Measurements from ENCODE around the gene MID2.
"Not testable (repeated sequence)": the region's sequence is repeated elsewhere in the genome, so short reads cannot be mapped to it uniquely, and the experiment has no call there.

The MID2 gene

GRCh38 chrX:107842715-107843400 lies 17.2 kb downstream of the MID2 start:
- DNase-seq (ENCODE audit: low read depth): no peak

GRCh38 chrX:107845625-107846024 lies 20.0 kb downstream of the MID2 start:
- no peak for DNase-seq (ENCODE audit: low read depth)

GRCh38 chrX:107848591-107848990 lies 22.9 kb downstream of the MID2 start:
- DNase-seq (ENCODE audit: low read depth): no peak

- no peak for DNase-seq (ENCODE audit: low read depth)
Measured at GRCh38 chrX:107849747-107850421, 24.2 kb downstream of the MID2 start.

- DNase-seq (ENCODE audit: low read depth): no peak
Measured at GRCh38 chrX:107850422-107850765, 24.7 kb downstream of the MID2 start.

GRCh38 chrX:107851215-107851614 lies 25.5 kb downstream of the MID2 start:
- no peak for DNase-seq (ENCODE audit: low read depth)

- DNase-seq (ENCODE audit: low read depth): not testable (repeated sequence)
Measured at GRCh38 chrX:107851665-107852064, 26.0 kb downstream of the MID2 start.

- no peak for DNase-seq (ENCODE audit: low read depth)
Measured at GRCh38 chrX:107856289-107856688, 30.6 kb downstream of the MID2 start.

GRCh38 chrX:107857041-107857440 lies 31.4 kb downstream of the MID2 start:
- not testable (repeated sequence) for DNase-seq (ENCODE audit: low read depth)

- no peak for DNase-seq (ENCODE audit: low read depth)
Measured at GRCh38 chrX:107857837-107858236, 32.2 kb downstream of the MID2 start.

GRCh38 chrX:107861056-107861455 lies 35.4 kb downstream of the MID2 start:
- DNase-seq (ENCODE audit: low read depth): no peak

GRCh38 chrX:107871136-107871535 lies 45.5 kb downstream of the MID2 start:
- no peak for DNase-seq (ENCODE audit: low read depth)

GRCh38 chrX:107878106-107878505 lies 52.4 kb downstream of the MID2 start:
- DNase-seq (ENCODE audit: low read depth): no peak

- no peak for DNase-seq (ENCODE audit: low read depth)
Measured at GRCh38 chrX:107880054-107880610, 54.5 kb downstream of the MID2 start.

GRCh38 chrX:107894038-107894437 lies 68.4 kb downstream of the MID2 start:
- DNase-seq (ENCODE audit: low read depth): peak; percentile 13

GRCh38 chrX:107902721-107903120 lies 77.1 kb downstream of the MID2 start:
- DNase-seq (ENCODE audit: low read depth): no peak

- no peak for DNase-seq (ENCODE audit: low read depth)
Measured at GRCh38 chrX:107905366-107905765, 79.7 kb downstream of the MID2 start.

- no peak for DNase-seq (ENCODE audit: low read depth)
Measured at GRCh38 chrX:107924136-107924746, 98.6 kb downstream of the MID2 start.

- no peak for DNase-seq (ENCODE audit: low read depth)
Measured at GRCh38 chrX:107934262-107934661, 108.6 kb downstream of the MID2 start.

- no peak for DNase-seq (ENCODE audit: low read depth)
Measured at GRCh38 chrX:107935200-107935599, 109.5 kb downstream of the MID2 start.

- DNase-seq (ENCODE audit: low read depth): no peak
Measured at GRCh38 chrX:107935664-107936433, 110.2 kb downstream of the MID2 start.

- DNase-seq (ENCODE audit: low read depth): no peak
Measured at GRCh38 chrX:107936434-107936730, 110.7 kb downstream of the MID2 start.

- DNase-seq (ENCODE audit: low read depth): no peak
Measured at GRCh38 chrX:107940095-107940494, 114.4 kb downstream of the MID2 start.
